Calu3 (cell line): ENCODE results near the gene HOXC4. TPM values are rescaled to one million over a fixed set of nuclear protein-coding genes. Genes with fewer than 3 reads are reported as not detected.
"Not testable (repeated sequence)": the region's sequence is repeated elsewhere in the genome, so short reads cannot be mapped to it uniquely, and the experiment has no call there.

Experiments
- BruUV-seq: library from RNA; stranded (reverse); fragments of 400-500 nt; replicated peaks from 2 replicates; lab custom pipeline; 2021; lab: Mats Ljungman, UMichigan
- CTCF ChIA-PET: fragments of 300-600 bp; sonication (Branson Sonifier 250); formaldehyde crosslinking; loops from one replicate; lab custom pipeline; 2022; ENCODE audit warnings: antibody characterized with exemption; lab: Charles Lee
- DNase-seq: peaks from one replicate; pipeline ENCODE4 v3.0.0; 2022
- H3K27ac Mint-ChIP-seq: one replicate; pipeline ENCODE4 v1.8.0; 2022; ENCODE audit warnings: mixed read lengths; ENCODE audit not compliant: unreplicated experiment
- H3K27me3 Mint-ChIP-seq: one replicate; pipeline ENCODE4 v1.8.0; 2022; ENCODE audit warnings: mixed read lengths; ENCODE audit not compliant: unreplicated experiment
- H3K36me3 Mint-ChIP-seq: one replicate; pipeline ENCODE4 v1.8.0; 2022; ENCODE audit warnings: mild to moderate bottlenecking, moderate library complexity, mixed read lengths; ENCODE audit not compliant: insufficient read depth, unreplicated experiment
- H3K4me1 Mint-ChIP-seq: one replicate; pipeline ENCODE4 v1.8.0; 2022; ENCODE audit warnings: mild to moderate bottlenecking, low read depth, mixed read lengths; ENCODE audit not compliant: unreplicated experiment
- H3K4me3 Mint-ChIP-seq: one replicate; pipeline ENCODE4 v1.8.0; 2022; ENCODE audit warnings: mild to moderate bottlenecking, low read depth, moderate library complexity, mixed read lengths; ENCODE audit not compliant: unreplicated experiment
- H3K9me3 Mint-ChIP-seq: one replicate; pipeline ENCODE4 v1.8.0; 2022; ENCODE audit warnings: low read depth, mixed read lengths; ENCODE audit not compliant: unreplicated experiment
- intact Hi-C: fragments of 100-400 bp; cut with micrococcal nuclease; formaldehyde crosslinking; loops from one replicate; pipeline ENCODE4 v1.10.0; 2022; ENCODE audit not compliant: unreplicated experiment
- total RNA-seq: library from RNA; stranded (reverse); gene quantifications from 2 replicates; pipeline ENCODE4 v1.2.3, GENCODE V29; 2022
- TF ChIP-seq, protein P1 (sequence below): fragments of 200-600 bp; IDR thresholded peaks from one replicate; pipeline ENCODE4 v1.8.0; 2022; ENCODE audit warnings: antibody characterized with exemption; ENCODE audit not compliant: unreplicated experiment

HOXC4 gene
- total RNA-seq, 1 experiment from 2014 or later = 0.57 TPM

DNA sequence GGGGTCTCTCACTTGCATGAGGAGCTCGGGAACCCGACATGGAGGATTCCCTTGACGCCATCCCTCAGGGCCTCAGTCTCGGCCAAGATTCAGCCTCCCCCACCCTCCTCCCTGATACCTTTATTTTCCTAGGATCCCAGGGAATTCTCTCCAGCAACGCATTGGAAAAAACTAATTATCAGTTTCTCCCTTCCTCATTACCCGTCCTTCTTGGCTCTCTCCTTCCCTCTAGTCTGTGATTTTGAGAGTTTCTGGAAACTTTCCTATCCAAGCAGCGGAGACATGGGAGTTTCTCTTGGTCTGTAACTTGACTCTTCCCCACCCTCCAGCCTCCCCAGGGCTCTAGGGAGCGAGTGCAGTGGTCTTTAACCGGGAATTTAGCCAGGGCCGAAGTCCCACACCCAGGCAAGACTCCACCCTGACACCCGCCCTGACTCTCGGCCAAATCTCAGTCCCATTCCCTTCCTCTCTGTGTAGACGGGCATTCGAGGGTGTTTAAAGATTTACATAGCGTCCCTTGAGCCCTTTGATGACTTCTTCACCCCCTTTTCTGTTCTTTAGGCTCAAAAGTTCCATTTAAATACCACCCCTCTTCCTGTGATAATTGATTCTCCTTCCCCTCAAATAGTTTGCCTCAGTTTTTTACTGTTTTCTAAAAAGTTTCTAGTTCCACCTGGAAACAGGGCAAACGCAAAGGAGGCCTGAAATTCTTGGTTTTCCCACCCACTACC is 14.1 kb upstream of the HOXC4 start:
- H3K4me3 Mint-ChIP-seq = no peak overlapping the region
- no peaks in the 10 kb centered on the region for H3K9me3 Mint-ChIP-seq
- BruUV-seq = no TSS peak
- DNase-seq = no peak
- no peaks in the 10 kb centered on the region for H3K36me3 Mint-ChIP-seq
- TF ChIP-seq, protein P1, sequence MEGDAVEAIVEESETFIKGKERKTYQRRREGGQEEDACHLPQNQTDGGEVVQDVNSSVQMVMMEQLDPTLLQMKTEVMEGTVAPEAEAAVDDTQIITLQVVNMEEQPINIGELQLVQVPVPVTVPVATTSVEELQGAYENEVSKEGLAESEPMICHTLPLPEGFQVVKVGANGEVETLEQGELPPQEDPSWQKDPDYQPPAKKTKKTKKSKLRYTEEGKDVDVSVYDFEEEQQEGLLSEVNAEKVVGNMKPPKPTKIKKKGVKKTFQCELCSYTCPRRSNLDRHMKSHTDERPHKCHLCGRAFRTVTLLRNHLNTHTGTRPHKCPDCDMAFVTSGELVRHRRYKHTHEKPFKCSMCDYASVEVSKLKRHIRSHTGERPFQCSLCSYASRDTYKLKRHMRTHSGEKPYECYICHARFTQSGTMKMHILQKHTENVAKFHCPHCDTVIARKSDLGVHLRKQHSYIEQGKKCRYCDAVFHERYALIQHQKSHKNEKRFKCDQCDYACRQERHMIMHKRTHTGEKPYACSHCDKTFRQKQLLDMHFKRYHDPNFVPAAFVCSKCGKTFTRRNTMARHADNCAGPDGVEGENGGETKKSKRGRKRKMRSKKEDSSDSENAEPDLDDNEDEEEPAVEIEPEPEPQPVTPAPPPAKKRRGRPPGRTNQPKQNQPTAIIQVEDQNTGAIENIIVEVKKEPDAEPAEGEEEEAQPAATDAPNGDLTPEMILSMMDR = no peak
- H3K27me3 Mint-ChIP-seq = peaks cover 99% of the 10 kb centered on the region
- no peak overlapping the region for H3K27ac Mint-ChIP-seq
- H3K4me1 Mint-ChIP-seq = no peaks in the 10 kb centered on the region
- CTCF ChIA-PET = interaction anchor here (0.6 to 1.1 kb wide), 3 partner anchors 31 to 152 kb away, joined by 3 to 6 read pairs (median 3); partner anchors contain the start of genes HOXC13 and HOXC8
- intact Hi-C loops = no loop called here

DNA sequence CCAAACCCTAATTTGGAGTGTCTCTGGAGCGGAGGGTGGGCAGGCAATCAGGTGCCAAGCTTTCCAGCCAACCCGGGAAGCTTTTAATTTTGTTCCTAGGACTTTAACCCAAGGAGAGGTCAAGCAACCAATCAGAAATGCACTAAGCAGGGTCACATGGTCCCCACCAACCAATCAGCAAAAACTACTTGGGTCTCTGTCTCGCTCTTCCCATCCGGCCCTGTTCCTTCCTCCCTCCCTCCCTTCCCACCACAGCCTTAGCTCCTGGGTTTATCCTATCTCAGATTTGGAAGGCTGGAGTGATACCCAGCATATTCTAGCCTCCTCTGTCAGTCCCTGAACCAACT is 13.5 kb upstream of the HOXC4 start:
- no peak for DNase-seq

DNA sequence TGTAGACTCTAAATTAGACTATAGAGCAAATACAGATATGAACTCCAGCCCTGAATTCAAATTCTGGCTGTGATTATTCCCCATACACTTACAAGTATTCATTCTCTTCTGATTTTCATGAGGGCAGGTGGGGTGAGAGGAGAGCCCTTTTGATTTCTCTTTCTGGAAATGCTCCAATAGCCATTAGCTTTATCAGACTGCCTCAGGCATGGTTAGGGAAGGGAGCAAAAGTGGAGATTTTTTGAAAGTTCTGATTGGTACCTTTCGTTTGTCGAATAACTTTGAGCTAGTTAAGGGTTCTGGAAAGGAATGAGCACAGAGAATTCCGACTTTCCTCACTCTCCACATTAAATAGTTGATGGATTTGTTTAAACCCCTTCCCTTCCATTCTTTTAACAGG is 13.0 kb upstream of the HOXC4 start:
- H3K27me3 Mint-ChIP-seq = peaks cover 99% of the 10 kb centered on the region
- no TSS peak for BruUV-seq
- H3K36me3 Mint-ChIP-seq = no peaks in the 10 kb centered on the region
- no peaks in the 10 kb centered on the region for H3K4me1 Mint-ChIP-seq
- TF ChIP-seq, protein P1 = no peak
- no peak overlapping the region for H3K27ac Mint-ChIP-seq
- intact Hi-C loops = no loop called here
- CTCF ChIA-PET = no interaction called here
- no peak overlapping the region for H3K4me3 Mint-ChIP-seq
- no peaks in the 10 kb centered on the region for H3K9me3 Mint-ChIP-seq
- no peak for DNase-seq

More for the DNA sequence above, 13.5 kb upstream of the HOXC4 start:
- H3K4me1 Mint-ChIP-seq = no peaks in the 10 kb centered on the region
- H3K27ac Mint-ChIP-seq = no peak overlapping the region
- TF ChIP-seq, protein P1 = no peak
- BruUV-seq = no TSS peak
- intact Hi-C loops = no loop called here
- no peaks in the 10 kb centered on the region for H3K9me3 Mint-ChIP-seq
- H3K4me3 Mint-ChIP-seq = no peak overlapping the region
- CTCF ChIA-PET = interaction anchor here (0.6 kb wide), 1 partner anchor 31 kb away, joined by 6 read pairs; the partner anchor contains the start of gene HOXC8
- H3K27me3 Mint-ChIP-seq = peaks cover 99% of the 10 kb centered on the region
- no peaks in the 10 kb centered on the region for H3K36me3 Mint-ChIP-seq

DNA sequence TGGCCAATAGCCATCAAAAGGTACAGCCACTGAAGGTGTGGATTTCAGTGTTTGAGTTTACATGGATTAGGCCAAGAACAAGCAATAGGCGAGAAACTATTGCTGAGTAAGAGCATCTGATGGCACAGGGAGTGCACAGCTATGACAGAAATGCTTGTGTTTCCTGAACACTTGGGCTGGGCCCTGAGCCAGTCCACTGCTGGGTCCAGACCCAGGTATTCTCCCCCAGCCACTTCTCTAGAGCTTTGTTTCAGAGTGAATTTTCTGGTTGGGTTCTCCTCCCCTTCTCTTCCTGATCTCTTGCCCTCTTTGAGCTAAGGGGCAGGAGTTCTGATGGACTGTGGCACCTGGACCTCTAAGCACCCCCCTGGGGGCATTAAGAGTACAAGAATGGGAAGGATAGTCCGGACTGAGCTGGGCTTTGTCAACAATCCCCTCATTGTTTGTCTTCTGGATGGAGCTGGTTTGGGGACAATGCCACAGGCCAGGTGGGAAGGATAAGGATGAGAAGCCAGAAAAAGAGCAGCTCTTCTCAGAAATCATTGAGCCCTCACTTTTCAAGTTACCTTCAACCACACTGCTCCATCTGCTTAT is 12.4 kb upstream of the HOXC4 start:
- Mint-ChIP-seq H3K27ac (no peak overlapping the region), H3K4me3 (no peak overlapping the region), H3K27me3 (peaks cover 99% of the 10 kb centered on the region), H3K9me3 (no peaks in the 10 kb centered on the region), H3K36me3 (no peaks in the 10 kb centered on the region), H3K4me1 (no peaks in the 10 kb centered on the region)
- TF ChIP-seq, protein P1 = no peak
- intact Hi-C loops = no loop called here
- CTCF ChIA-PET = interaction anchor here (0.6 to 0.9 kb wide), 2 partner anchors 19 to 316 kb away, joined by 4 read pairs; no protein-coding TSS in a partner anchor
- no peak for DNase-seq
- no TSS peak for BruUV-seq

DNA sequence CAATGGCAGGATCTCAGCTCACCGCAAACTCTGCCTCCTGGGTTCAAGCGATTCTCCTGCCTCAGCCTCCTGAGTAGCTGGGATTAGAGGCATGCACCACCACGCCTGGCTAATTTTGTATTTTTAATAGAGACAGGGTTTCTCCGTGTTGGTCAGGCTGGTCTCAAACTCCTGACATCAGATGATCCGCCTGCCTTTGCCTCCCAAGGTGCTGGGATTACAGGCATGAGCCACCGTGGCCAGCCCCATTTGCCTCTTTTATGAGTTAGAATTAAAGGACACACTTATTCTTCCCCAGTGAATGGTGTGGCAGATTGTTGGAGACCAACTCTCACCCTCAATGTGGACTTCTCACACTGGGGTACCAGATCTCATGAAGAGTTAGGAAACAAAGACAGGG is 11.6 kb upstream of the HOXC4 start:
- intact Hi-C loops, H3K9me3 Mint-ChIP-seq, DNase-seq, BruUV-seq, H3K36me3 Mint-ChIP-seq, H3K4me1 Mint-ChIP-seq, H3K4me3 Mint-ChIP-seq, H3K27ac Mint-ChIP-seq, CTCF ChIA-PET: not testable (repeated sequence)
- H3K27me3 Mint-ChIP-seq = peaks cover 100% of the 10 kb centered on the region
